Measurements from ENCODE around the gene NAXD. TPM values are rescaled to one million over a fixed set of nuclear protein-coding genes. Genes with fewer than 3 reads are reported as not detected.
A peak's percentile ranks its signal among the peaks of the same experiment; 100 is the strongest.

Gene NAXD
- total and polyA plus RNA-seq, 12 donors, result 48.5 to 107 (median 62.9) TPM

- WGBS, 4 donors, result 78 to 90% (median 81%) methylated on average over 2 to 6 of the region's 6 CpGs
- peak in 3 of 7 donors; percentile 10 to 48 (median 19) for DNase-seq
- TF ChIP-seq, protein P1, sequence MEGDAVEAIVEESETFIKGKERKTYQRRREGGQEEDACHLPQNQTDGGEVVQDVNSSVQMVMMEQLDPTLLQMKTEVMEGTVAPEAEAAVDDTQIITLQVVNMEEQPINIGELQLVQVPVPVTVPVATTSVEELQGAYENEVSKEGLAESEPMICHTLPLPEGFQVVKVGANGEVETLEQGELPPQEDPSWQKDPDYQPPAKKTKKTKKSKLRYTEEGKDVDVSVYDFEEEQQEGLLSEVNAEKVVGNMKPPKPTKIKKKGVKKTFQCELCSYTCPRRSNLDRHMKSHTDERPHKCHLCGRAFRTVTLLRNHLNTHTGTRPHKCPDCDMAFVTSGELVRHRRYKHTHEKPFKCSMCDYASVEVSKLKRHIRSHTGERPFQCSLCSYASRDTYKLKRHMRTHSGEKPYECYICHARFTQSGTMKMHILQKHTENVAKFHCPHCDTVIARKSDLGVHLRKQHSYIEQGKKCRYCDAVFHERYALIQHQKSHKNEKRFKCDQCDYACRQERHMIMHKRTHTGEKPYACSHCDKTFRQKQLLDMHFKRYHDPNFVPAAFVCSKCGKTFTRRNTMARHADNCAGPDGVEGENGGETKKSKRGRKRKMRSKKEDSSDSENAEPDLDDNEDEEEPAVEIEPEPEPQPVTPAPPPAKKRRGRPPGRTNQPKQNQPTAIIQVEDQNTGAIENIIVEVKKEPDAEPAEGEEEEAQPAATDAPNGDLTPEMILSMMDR (IDR thresholded peaks at IDR 0.05), result no peak
- no peak for TF ChIP-seq POLR2A (IDR thresholded peaks at IDR 0.05)
- H3K27ac ChIP-seq, result no peak overlapping the region
- intact Hi-C loops (cut with DNase I), result no loop called here
- H3K36me3 ChIP-seq (replicated peaks in 1 of 2), result peaks cover 0 to 82% of the 10 kb centered on the region in 2 donors
- no peak overlapping the region for H3K4me3 ChIP-seq
- H3K9me3 ChIP-seq (replicated peaks in 1 of 3), result no peaks in the 10 kb centered on the region
- no peaks in the 10 kb centered on the region for H3K27me3 ChIP-seq
- H3K4me1 ChIP-seq (replicated peaks in 1 of 2), result peaks cover 6 to 12% of the 10 kb centered on the region in 2 donors
Observed at GRCh38 chr13:110637747-110638146, 22.4 kb downstream of the NAXD start.

GRCh38 chr13:110638257-110638656, 22.9 kb downstream of the NAXD start:
- 90 to 94% (median 91%) methylated on average over 23 of the region's 23 CpGs for WGBS, 4 donors
- Histone ChIP-seq H3K36me3 (replicated peaks in 1 of 2) (peaks cover 0 to 86% of the 10 kb centered on the region in 2 donors), H3K4me1 (replicated peaks in 1 of 2) (peaks cover 6 to 12% of the 10 kb centered on the region in 2 donors), H3K27me3 (no peaks in the 10 kb centered on the region), H3K9me3 (replicated peaks in 1 of 3) (no peaks in the 10 kb centered on the region), H3K4me3 (no peak overlapping the region), H3K27ac (no peak overlapping the region)
- peak in 3 of 7 donors; percentile 10 to 52 (median 25) for DNase-seq
- TF ChIP-seq, protein P1 (IDR thresholded peaks at IDR 0.05), result no peak
- TF ChIP-seq POLR2A (IDR thresholded peaks at IDR 0.05), result no peak
- intact Hi-C loops (cut with DNase I), result no loop called here

GRCh38 chr13:110638814-110639806, 23.8 kb downstream of the NAXD start:
- Histone ChIP-seq H3K9me3 (replicated peaks in 1 of 3) (no peaks in the 10 kb centered on the region), H3K36me3 (replicated peaks in 1 of 2) (peaks cover 0 to 94% of the 10 kb centered on the region in 2 donors), H3K4me1 (replicated peaks in 1 of 2) (peaks cover 6 to 12% of the 10 kb centered on the region in 2 donors)

DNA sequence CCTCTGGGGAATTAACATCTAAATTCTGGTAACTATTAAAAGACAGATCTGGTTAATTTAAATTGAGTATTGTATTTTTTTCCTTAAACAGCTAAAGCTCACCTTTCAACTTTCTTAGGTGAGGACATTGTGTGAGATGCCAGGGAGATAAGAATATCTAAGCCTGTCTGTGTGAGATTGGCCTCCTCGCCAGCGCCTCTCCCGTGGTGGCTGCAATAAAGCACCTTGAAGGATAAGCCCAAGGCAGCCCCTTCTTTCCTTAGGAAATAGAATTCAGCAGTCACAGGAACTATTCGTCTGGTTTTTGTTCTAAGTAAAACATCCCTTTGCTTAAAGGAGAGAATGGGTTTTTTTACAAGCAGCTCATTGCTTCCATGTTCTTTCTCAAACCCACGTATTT, 24.6 kb downstream of the NAXD start:
- WGBS, 4 donors, result 70 to 78% (median 74%) methylated on average over 5 of the region's 5 CpGs
- no peaks in the 10 kb centered on the region for H3K9me3 ChIP-seq (replicated peaks in 1 of 3)
- no peak for TF ChIP-seq POLR2A (IDR thresholded peaks at IDR 0.05)
- TF ChIP-seq, protein P1 (IDR thresholded peaks at IDR 0.05), result no peak
- no peak overlapping the region for H3K4me3 ChIP-seq
- H3K4me1 ChIP-seq (replicated peaks in 1 of 2), result peaks cover 10 to 19% of the 10 kb centered on the region in 2 donors
- H3K36me3 ChIP-seq (replicated peaks in 1 of 2), result peaks cover 0 to 92% of the 10 kb centered on the region in 2 donors
- peak overlapping the region in 3 of 5 donors; percentile 31 to 75 (median 60) for H3K27ac ChIP-seq
- intact Hi-C loops (cut with DNase I), result loop anchor here in 1 of 2 donors (10.0 kb wide), 1 partner anchor 55 kb away; no protein-coding TSS in a partner anchor
- DNase-seq, result peak in 1 of 7 donors; percentile 49
- no peaks in the 10 kb centered on the region for H3K27me3 ChIP-seq

More at GRCh38 chr13:110638814-110639806, 23.8 kb downstream of the NAXD start:
- intact Hi-C loops (cut with DNase I), result no loop called here
- H3K4me3 ChIP-seq, result no peak overlapping the region
- TF ChIP-seq POLR2A (IDR thresholded peaks at IDR 0.05), result no peak
- TF ChIP-seq, protein P1 (IDR thresholded peaks at IDR 0.05), result no peak
- no peaks in the 10 kb centered on the region for H3K27me3 ChIP-seq
- H3K27ac ChIP-seq, result no peak overlapping the region
- DNase-seq, result peak in 3 of 7 donors; percentile 13 to 52 (median 25)
- WGBS, 4 donors, result 91 to 95% (median 93%) methylated on average over 24 to 39 of the region's 39 CpGs
